Hematopoietic multipotent progenitor cell (in vitro differentiated cells): Measurements from ENCODE around the gene SPAG9. TPM values are rescaled to one million over a fixed set of nuclear protein-coding genes. Genes with fewer than 3 reads are reported as not detected.
A peak's percentile ranks its signal among the peaks of the same experiment; 100 is the strongest.

Experiments used
- DNase-seq, 3 donors: peaks; one replicate each; pipeline ENCODE4 v3.0.0-alpha.2; 2011 to 2015; ENCODE audit warnings: low read depth in 2 of 3, low spot score in 2 of 3
- total RNA-seq: library from RNA; depleted of rRNA; stranded (reverse); fragments of >200 nt; gene quantifications from one replicate; pipeline ENCODE4 v1.2.3, GENCODE V29; 2012

The SPAG9 gene
- total RNA-seq, 1 donor: 52.0 TPM

GRCh38 chr17:50959341-50959740, 161.3 kb downstream of the SPAG9 start:
- DNase-seq: no peak

GRCh38 chr17:50957600-50958575, 162.8 kb downstream of the SPAG9 start:
- DNase-seq: no peak

- DNase-seq: peak; percentile 50 to 64 (median 56)
Observed at GRCh38 chr17:50956750-50957523, 163.7 kb downstream of the SPAG9 start.

- DNase-seq: no peak
Observed at GRCh38 chr17:50956409-50956749, 164.3 kb downstream of the SPAG9 start.

GRCh38 chr17:50955667-50956120, 165.0 kb downstream of the SPAG9 start:
- no peak for DNase-seq

- DNase-seq: no peak
Observed at GRCh38 chr17:50955160-50955559, 165.5 kb downstream of the SPAG9 start.

- no peak for DNase-seq
Observed at GRCh38 chr17:50954641-50955121, 166.0 kb downstream of the SPAG9 start.

- DNase-seq: no peak
Observed at GRCh38 chr17:50953831-50954601, 166.7 kb downstream of the SPAG9 start.

GRCh38 chr17:50953518-50953830, 167.2 kb downstream of the SPAG9 start:
- DNase-seq: no peak

- no peak for DNase-seq
Observed at GRCh38 chr17:50952889-50953288, 167.8 kb downstream of the SPAG9 start.

GRCh38 chr17:50952013-50952412, 168.7 kb downstream of the SPAG9 start:
- DNase-seq: peak in 1 of 3 donors; percentile 44

GRCh38 chr17:50949989-50950877, 170.4 kb downstream of the SPAG9 start:
- peak in 2 of 3 donors; percentile 83 to 86 for DNase-seq

GRCh38 chr17:50949128-50949988, 171.3 kb downstream of the SPAG9 start:
- no peak for DNase-seq

- no peak for DNase-seq
Observed at GRCh38 chr17:50948711-50949110, 172.0 kb downstream of the SPAG9 start.

- peak in 2 of 3 donors; percentile 55 to 69 for DNase-seq
Observed at GRCh38 chr17:50947782-50948543, 172.7 kb downstream of the SPAG9 start.

GRCh38 chr17:50946891-50947781, 173.5 kb downstream of the SPAG9 start:
- DNase-seq: no peak
